ENCODE measurements around the gene VEPH1. TPM values are rescaled to one million over a fixed set of nuclear protein-coding genes. Genes with fewer than 3 reads are reported as not detected.
A peak's percentile ranks its signal among the peaks of the same experiment; 100 is the strongest.
"Not testable (repeated sequence)": the region's sequence is repeated elsewhere in the genome, so short reads cannot be mapped to it uniquely, and the experiment has no call there.

VEPH1 gene
- total RNA-seq, 2 donors from 2014 or later: 11.8 to 17.1 TPM

DNA sequence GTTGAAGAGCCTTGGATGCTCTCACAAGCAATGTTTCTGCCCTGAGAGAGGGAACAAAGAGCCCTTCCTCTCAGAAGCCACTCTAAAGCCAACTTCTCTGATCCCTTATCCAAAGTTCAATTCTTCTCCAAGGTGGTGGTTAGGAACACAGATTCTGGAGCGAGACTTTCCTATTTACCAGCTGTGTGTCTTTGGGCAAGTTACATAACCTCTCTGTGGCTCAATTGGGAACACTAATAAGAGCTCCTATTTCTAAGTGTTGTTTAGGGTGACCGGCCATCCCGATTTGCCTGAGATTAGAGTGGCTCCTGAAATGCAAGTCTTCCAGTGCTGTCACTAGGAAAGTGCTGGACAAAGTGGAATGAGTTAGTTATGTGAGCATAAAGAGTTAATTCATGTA is 175.4 kb downstream of the VEPH1 start:
- H3K9ac ChIP-seq (ENCODE audit: extremely low read depth, low read length, poor library complexity, severe bottlenecking): no peak overlapping the region
- no peak for DNase-seq
- Mint-ChIP-seq H3K4me1 (no peaks in the 10 kb centered on the region), H3K9me3 (no peaks in the 10 kb centered on the region), H3K27me3 (ENCODE audit: insufficient read depth) (no peaks in the 10 kb centered on the region), H3K4me3 (no peak overlapping the region), H3K36me3 (ENCODE audit: low read depth) (no peaks in the 10 kb centered on the region), H3K27ac (no peak overlapping the region)
- no peaks in the 10 kb centered on the region for H3K4me1 ChIP-seq (ENCODE audit: control insufficient read depth, insufficient read depth, low read length)
- no peaks in the 10 kb centered on the region for H3K36me3 ChIP-seq (ENCODE audit: control insufficient read depth, insufficient read depth, low read length)
- H3K27me3 ChIP-seq (ENCODE audit: control insufficient read depth, insufficient read depth, low read length, poor library complexity, severe bottlenecking): no peaks in the 10 kb centered on the region
- no peak for TF ChIP-seq CTCF (conservative IDR thresholded peaks at IDR 0.05)
- H3K27ac ChIP-seq (ENCODE audit: low read depth, low read length): no peak overlapping the region
- H3K9me3 ChIP-seq (ENCODE audit: control insufficient read depth, low read length): no peaks in the 10 kb centered on the region
- WGBS, 2 experiments (ENCODE audit: insufficient coverage in 1 of 2, insufficient read length in 1 of 2): 83 to 88% methylated on average over 2 to 3 of the region's 3 CpGs
- H3K4me3 ChIP-seq (ENCODE audit: low read length): no peak overlapping the region

- H3K9me3 Mint-ChIP-seq: no peaks in the 10 kb centered on the region
- H3K27ac Mint-ChIP-seq: no peak overlapping the region
- H3K4me3 Mint-ChIP-seq: no peak overlapping the region
- Histone ChIP-seq H3K9me3 (ENCODE audit: control insufficient read depth, low read length) (no peaks in the 10 kb centered on the region), H3K27me3 (ENCODE audit: control insufficient read depth, insufficient read depth, low read length, poor library complexity, severe bottlenecking) (no peaks in the 10 kb centered on the region), H3K36me3 (ENCODE audit: control insufficient read depth, insufficient read depth, low read length) (no peaks in the 10 kb centered on the region), H3K9ac (ENCODE audit: extremely low read depth, low read length, poor library complexity, severe bottlenecking) (no peak overlapping the region), H3K4me3 (ENCODE audit: low read length) (no peak overlapping the region), H3K4me1 (ENCODE audit: control insufficient read depth, insufficient read depth, low read length) (no peaks in the 10 kb centered on the region), H3K27ac (ENCODE audit: low read depth, low read length) (no peak overlapping the region)
- no peaks in the 10 kb centered on the region for H3K27me3 Mint-ChIP-seq (ENCODE audit: insufficient read depth)
- no peak for DNase-seq
- TF ChIP-seq CTCF (conservative IDR thresholded peaks at IDR 0.05): peak; percentile 50
- H3K36me3 Mint-ChIP-seq (ENCODE audit: low read depth): no peaks in the 10 kb centered on the region
- H3K4me1 Mint-ChIP-seq: no peaks in the 10 kb centered on the region
- WGBS, 2 experiments (ENCODE audit: insufficient coverage in 1 of 2, insufficient read length in 1 of 2): 100% methylated on average over 1 of the region's 1 CpG; no CpG with 5 or more reads in 1 of the 2 experiments
Observed at GRCh38 chr3:157327018-157327417, 176.2 kb downstream of the VEPH1 start.

DNA sequence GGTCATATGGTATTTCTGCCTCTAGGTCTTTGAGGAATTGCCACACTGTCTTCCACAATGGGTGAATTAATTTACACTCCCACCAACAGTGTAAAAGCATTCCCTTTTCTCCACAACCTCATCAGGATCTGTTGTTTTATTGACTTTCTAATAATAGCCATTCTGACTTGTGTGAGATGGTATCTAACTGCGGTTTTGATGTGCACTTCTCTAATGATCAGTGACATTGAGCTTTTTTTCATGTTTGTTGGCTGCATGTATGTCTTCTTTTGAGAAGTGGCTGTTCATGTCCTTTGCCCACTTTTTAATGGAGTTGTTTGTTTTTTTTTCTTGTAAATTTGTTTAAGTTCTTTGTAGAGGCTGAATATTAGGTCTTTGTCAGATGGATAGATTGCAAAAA is 178.3 kb downstream of the VEPH1 start:
- not testable (repeated sequence) for H3K27me3 ChIP-seq (ENCODE audit: control insufficient read depth, insufficient read depth, low read length, poor library complexity, severe bottlenecking); H3K27ac ChIP-seq (ENCODE audit: low read depth, low read length); H3K9me3 ChIP-seq (ENCODE audit: control insufficient read depth, low read length); H3K27me3 Mint-ChIP-seq (ENCODE audit: insufficient read depth); H3K4me1 Mint-ChIP-seq; DNase-seq; H3K36me3 ChIP-seq (ENCODE audit: control insufficient read depth, insufficient read depth, low read length); H3K9ac ChIP-seq (ENCODE audit: extremely low read depth, low read length, poor library complexity, severe bottlenecking); H3K27ac Mint-ChIP-seq; H3K9me3 Mint-ChIP-seq; H3K4me1 ChIP-seq (ENCODE audit: control insufficient read depth, insufficient read depth, low read length); H3K36me3 Mint-ChIP-seq (ENCODE audit: low read depth); H3K4me3 Mint-ChIP-seq; H3K4me3 ChIP-seq (ENCODE audit: low read length)
- WGBS, 2 experiments (ENCODE audit: insufficient coverage in 1 of 2, insufficient read length in 1 of 2): 93% methylated on average over 1 of the region's 1 CpG; no CpG with 5 or more reads in 1 of the 2 experiments

- H3K27ac ChIP-seq (ENCODE audit: low read depth, low read length): no peak overlapping the region
- Mint-ChIP-seq H3K9me3 (no peaks in the 10 kb centered on the region), H3K36me3 (ENCODE audit: low read depth) (no peaks in the 10 kb centered on the region), H3K27ac (no peak overlapping the region), H3K4me3 (no peak overlapping the region), H3K27me3 (ENCODE audit: insufficient read depth) (no peaks in the 10 kb centered on the region), H3K4me1 (no peaks in the 10 kb centered on the region)
- no peaks in the 10 kb centered on the region for H3K36me3 ChIP-seq (ENCODE audit: control insufficient read depth, insufficient read depth, low read length)
- no peak overlapping the region for H3K4me3 ChIP-seq (ENCODE audit: low read length)
- DNase-seq: no peak
- WGBS, 2 experiments (ENCODE audit: insufficient coverage in 1 of 2, insufficient read length in 1 of 2): 92% methylated on average over 2 of the region's 2 CpGs; no CpG with 5 or more reads in 1 of the 2 experiments
- no peaks in the 10 kb centered on the region for H3K9me3 ChIP-seq (ENCODE audit: control insufficient read depth, low read length)
- no peaks in the 10 kb centered on the region for H3K27me3 ChIP-seq (ENCODE audit: control insufficient read depth, insufficient read depth, low read length, poor library complexity, severe bottlenecking)
- no peak overlapping the region for H3K9ac ChIP-seq (ENCODE audit: extremely low read depth, low read length, poor library complexity, severe bottlenecking)
- H3K4me1 ChIP-seq (ENCODE audit: control insufficient read depth, insufficient read depth, low read length): no peaks in the 10 kb centered on the region
- TF ChIP-seq CTCF (conservative IDR thresholded peaks at IDR 0.05): no peak
Observed at GRCh38 chr3:157323360-157323759, 179.9 kb downstream of the VEPH1 start.
